Measurements from ENCODE around the gene APOBEC3B.
"Not testable (repeated sequence)": the region's sequence is repeated elsewhere in the genome, so short reads cannot be mapped to it uniquely, and the experiment has no call there.

DNA sequence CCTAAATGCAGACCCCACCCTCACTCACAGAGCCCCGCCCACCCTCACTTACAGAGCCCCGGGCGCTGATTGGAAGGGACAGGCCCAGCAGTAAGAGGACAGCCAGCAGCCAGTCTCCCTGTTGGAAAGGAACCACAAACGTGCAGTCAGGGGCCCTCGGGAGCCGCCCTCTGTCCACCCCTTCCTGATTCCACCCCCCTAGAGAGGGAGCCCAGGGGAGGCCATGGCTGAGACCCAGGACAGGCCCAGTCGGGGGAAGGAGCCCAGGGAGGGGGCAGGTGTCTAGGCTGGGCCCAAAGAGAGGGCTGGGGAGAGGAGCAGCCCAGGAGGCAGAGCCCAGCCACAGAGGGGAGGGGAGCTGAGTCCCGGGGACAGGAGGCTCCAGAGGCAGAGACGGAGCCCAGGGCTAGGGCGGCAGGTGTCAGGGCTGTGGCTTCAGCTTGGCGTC is 18.8 kb upstream of the APOBEC3B start:
- TF ChIP-seq, protein P1, sequence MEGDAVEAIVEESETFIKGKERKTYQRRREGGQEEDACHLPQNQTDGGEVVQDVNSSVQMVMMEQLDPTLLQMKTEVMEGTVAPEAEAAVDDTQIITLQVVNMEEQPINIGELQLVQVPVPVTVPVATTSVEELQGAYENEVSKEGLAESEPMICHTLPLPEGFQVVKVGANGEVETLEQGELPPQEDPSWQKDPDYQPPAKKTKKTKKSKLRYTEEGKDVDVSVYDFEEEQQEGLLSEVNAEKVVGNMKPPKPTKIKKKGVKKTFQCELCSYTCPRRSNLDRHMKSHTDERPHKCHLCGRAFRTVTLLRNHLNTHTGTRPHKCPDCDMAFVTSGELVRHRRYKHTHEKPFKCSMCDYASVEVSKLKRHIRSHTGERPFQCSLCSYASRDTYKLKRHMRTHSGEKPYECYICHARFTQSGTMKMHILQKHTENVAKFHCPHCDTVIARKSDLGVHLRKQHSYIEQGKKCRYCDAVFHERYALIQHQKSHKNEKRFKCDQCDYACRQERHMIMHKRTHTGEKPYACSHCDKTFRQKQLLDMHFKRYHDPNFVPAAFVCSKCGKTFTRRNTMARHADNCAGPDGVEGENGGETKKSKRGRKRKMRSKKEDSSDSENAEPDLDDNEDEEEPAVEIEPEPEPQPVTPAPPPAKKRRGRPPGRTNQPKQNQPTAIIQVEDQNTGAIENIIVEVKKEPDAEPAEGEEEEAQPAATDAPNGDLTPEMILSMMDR (IDR thresholded peaks at IDR 0.05), result not testable (repeated sequence)
- not testable (repeated sequence) for TF ChIP-seq POLR2A (IDR thresholded peaks at IDR 0.05)

Measured in uterus (tissue), 2 donors.